A673 (cell line): ENCODE data around the gene SST. TPM values are rescaled to one million over a fixed set of nuclear protein-coding genes. Genes with fewer than 3 reads are reported as not detected.

Source experiments
- BruUV-seq: library from RNA; stranded (reverse); fragments of 400-500 nt; replicated peaks from 2 replicates; lab custom pipeline; 2021; lab: Mats Ljungman, UMichigan
- CTCF ChIA-PET: fragments of 300-600 bp; sonication (Branson Sonifier 250); formaldehyde crosslinking; loops from one replicate; lab custom pipeline; 2022; ENCODE audit warnings: antibody characterized with exemption; lab: Charles Lee
- POLR2A ChIA-PET: fragments of 300-600 bp; sonication (Branson Sonifier 250); formaldehyde crosslinking; loops from one replicate; lab custom pipeline; 2022; ENCODE audit warnings: antibody characterized with exemption; ENCODE audit not compliant: low non-redundant PET; lab: Charles Lee
- DNase-seq: peaks from one replicate; pipeline ENCODE4 v3.0.0-alpha.2; 2015; ENCODE audit warnings: low spot score
- H3K27ac ChIP-seq: fragments of 200-600 bp; sonication (generic); 2 replicates; pipeline ENCODE4 v1.5.1; 2016; ENCODE audit warnings: mixed run types, low read depth, mild to moderate bottlenecking, mixed read lengths, antibody characterized with exemption, low read length; ENCODE audit not compliant: poor library complexity, severe bottlenecking
- H3K27me3 ChIP-seq: fragments of 200-600 bp; sonication (generic); replicated peaks from 2 replicates; pipeline ENCODE4 v1.6.1; 2017; ENCODE audit warnings: mixed run types, low read depth, mild to moderate bottlenecking, mixed read lengths, antibody characterized with exemption, low read length; ENCODE audit not compliant: insufficient read depth, poor library complexity
- H3K36me3 ChIP-seq: fragments of 200-600 bp; sonication (generic); 2 replicates; pipeline ENCODE4 v1.6.1; 2016; ENCODE audit warnings: mixed run types, mild to moderate bottlenecking, mixed read lengths, antibody characterized with exemption, low read length; ENCODE audit not compliant: insufficient read depth, poor library complexity, severe bottlenecking
- H3K4me1 ChIP-seq: fragments of 200-600 bp; sonication (generic); 2 replicates; pipeline ENCODE4 v1.6.1; 2017; ENCODE audit warnings: mixed run types, mild to moderate bottlenecking, mixed read lengths, antibody characterized with exemption, low read length; ENCODE audit not compliant: insufficient read depth, poor library complexity, severe bottlenecking
- H3K4me3 ChIP-seq: fragments of 200-600 bp; sonication (generic); 2 replicates; pipeline ENCODE4 v1.5.1; 2016; ENCODE audit warnings: low read depth, mixed run types, mild to moderate bottlenecking, mixed read lengths, low read length; ENCODE audit not compliant: poor library complexity, severe bottlenecking
- H3K9me3 ChIP-seq: fragments of 200-600 bp; sonication (generic); 2 replicates; pipeline ENCODE4 v1.6.1; 2016; ENCODE audit warnings: mixed run types, low read depth, mild to moderate bottlenecking, mixed read lengths, antibody characterized with exemption, low read length; ENCODE audit not compliant: poor library complexity, severe bottlenecking
- CTCF ChIP-seq: fragments of 300-800, 200-600 bp; sonication (generic); conservative IDR thresholded peaks from 2 replicates; pipeline ENCODE4 v1.5.1; 2017; ENCODE audit warnings: low read depth, mild to moderate bottlenecking, antibody characterized with exemption, low read length, moderate library complexity, mixed read lengths
- EZH2 ChIP-seq: fragments of 200-600 bp; sonication (generic); IDR thresholded peaks from 2 replicates; pipeline ENCODE4 v1.6.1; 2017; ENCODE audit warnings: borderline replicate concordance, low read depth, mild to moderate bottlenecking, mixed read lengths, antibody characterized with exemption, low read length; ENCODE audit not compliant: poor library complexity, severe bottlenecking
- intact Hi-C: fragments of 100-400 bp; cut with micrococcal nuclease; formaldehyde crosslinking; loops from one replicate; pipeline ENCODE4 v1.10.0; 2022; ENCODE audit not compliant: unreplicated experiment
- total RNA-seq: library from RNA; stranded (reverse); gene quantifications from 2 replicates; pipeline ENCODE4 v1.2.3, GENCODE V29; 2021

Gene SST
- total RNA-seq, 1 experiment from 2014 or later: not detected

GRCh38 chr3:187621881-187622280, 48.3 kb downstream of the SST start:
- no peak for TF ChIP-seq EZH2
- Histone ChIP-seq H3K27ac (no peak overlapping the region), H3K4me1 (no peaks in the 10 kb centered on the region), H3K36me3 (no peaks in the 10 kb centered on the region), H3K27me3 (peaks cover 21% of the 10 kb centered on the region), H3K9me3 (no peaks in the 10 kb centered on the region), H3K4me3 (no peak overlapping the region)
- DNase-seq: no peak
- intact Hi-C loops: no loop called here
- POLR2A ChIA-PET: no interaction called here
- CTCF ChIA-PET: no interaction called here
- BruUV-seq: no TSS peak

GRCh38 chr3:187619461-187619860, 50.7 kb downstream of the SST start:
- Histone ChIP-seq H3K4me1 (no peaks in the 10 kb centered on the region), H3K27ac (no peak overlapping the region), H3K36me3 (no peaks in the 10 kb centered on the region), H3K4me3 (no peak overlapping the region), H3K9me3 (no peaks in the 10 kb centered on the region), H3K27me3 (peaks cover 21% of the 10 kb centered on the region)
- ChIA-PET POLR2A (no interaction called here), CTCF (no interaction called here)
- no peak for DNase-seq
- BruUV-seq: no TSS peak
- intact Hi-C loops: no loop called here
- TF ChIP-seq EZH2 (no peak), CTCF (no peak)

Other genes starting within 250 kb of the SST start
- not detected in 2 replicates for gene RTP2, start 32.2 kb upstream of the SST start, total RNA-seq
- gene BCL6, start 75.1 kb upstream of the SST start, total RNA-seq: 30.3 and 31.7 TPM in 2 replicates